IgD-negative memory B cell (primary cell): ENCODE data around the gene PALLD. TPM values are rescaled to one million over a fixed set of nuclear protein-coding genes. Genes with fewer than 3 reads are reported as not detected.
"Not testable (repeated sequence)": the region's sequence is repeated elsewhere in the genome, so short reads cannot be mapped to it uniquely, and the experiment has no call there.

Experiments used
- H3K27ac Mint-ChIP-seq, 3 donors: one replicate each; pipeline ENCODE4 v1.8.0; 2020 to 2022; ENCODE audit warnings: mild to moderate bottlenecking in 3 of 3, mixed read lengths in 3 of 3, moderate library complexity in 1 of 3
- H3K27me3 Mint-ChIP-seq: one replicate; pipeline ENCODE4 v1.8.0; 2021; ENCODE audit warnings: mixed read lengths
- H3K36me3 Mint-ChIP-seq: one replicate; pipeline ENCODE4 v1.8.0; 2020; ENCODE audit warnings: mild to moderate bottlenecking, mixed read lengths
- H3K4me1 Mint-ChIP-seq, 3 donors: one replicate each; pipeline ENCODE4 v1.8.0; 2020 to 2022; ENCODE audit warnings: mixed read lengths in 3 of 3, mild to moderate bottlenecking in 1 of 3
- H3K4me3 Mint-ChIP-seq, 4 donors: one replicate each; pipeline ENCODE4 v1.8.0; 2020 to 2022; ENCODE audit warnings: mild to moderate bottlenecking in 4 of 4, mixed read lengths in 4 of 4, moderate library complexity in 3 of 4
- H3K9me3 Mint-ChIP-seq, 3 donors: one replicate each; pipeline ENCODE4 v1.8.0; 2020 to 2021; ENCODE audit warnings: mixed read lengths in 3 of 3, mild to moderate bottlenecking in 1 of 3
- polyA plus RNA-seq: library from polyadenylated mRNA; unstranded; fragments of 300-500 nt; fragmentation: Illumina TruSeq; gene quantifications from one replicate; pipeline ENCODE4 v1.2.3, GENCODE V29; 2021

PALLD gene
- polyA plus RNA-seq, result 0.31 TPM

DNA sequence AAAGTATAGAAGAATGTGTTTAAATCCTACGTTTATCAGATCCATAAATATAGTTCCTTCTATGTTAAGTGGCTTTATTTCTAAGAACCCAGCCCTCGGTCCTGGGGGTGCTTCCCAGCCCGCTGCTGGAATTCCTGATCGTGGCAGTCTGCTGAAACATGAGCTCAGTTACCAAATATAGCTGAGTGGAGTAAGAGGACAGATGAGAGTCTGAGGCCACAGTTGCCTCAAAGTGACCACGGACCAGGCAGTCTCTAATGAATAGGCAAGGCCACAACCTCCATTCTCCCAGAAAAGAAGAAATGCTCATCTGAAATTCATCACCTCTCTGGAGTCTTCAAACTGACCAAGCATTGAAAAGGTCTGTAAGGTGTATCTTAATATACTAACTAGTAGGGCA, at the start of gene PALLD:
Gene PALLD (plus strand): TSS at position 219 of the 400 bp plus-strand sequence.
- Mint-ChIP-seq H3K27ac (no peak within 1 kb of the TSS), H3K4me3 (no peak within 1 kb of the TSS), H3K36me3 (no peaks in the 10 kb centered on the region), H3K9me3 (no peaks in the 10 kb centered on the region), H3K4me1 (no peaks in the 10 kb centered on the region), H3K27me3 (peaks cover 9% of the 10 kb centered on the region)

DNA sequence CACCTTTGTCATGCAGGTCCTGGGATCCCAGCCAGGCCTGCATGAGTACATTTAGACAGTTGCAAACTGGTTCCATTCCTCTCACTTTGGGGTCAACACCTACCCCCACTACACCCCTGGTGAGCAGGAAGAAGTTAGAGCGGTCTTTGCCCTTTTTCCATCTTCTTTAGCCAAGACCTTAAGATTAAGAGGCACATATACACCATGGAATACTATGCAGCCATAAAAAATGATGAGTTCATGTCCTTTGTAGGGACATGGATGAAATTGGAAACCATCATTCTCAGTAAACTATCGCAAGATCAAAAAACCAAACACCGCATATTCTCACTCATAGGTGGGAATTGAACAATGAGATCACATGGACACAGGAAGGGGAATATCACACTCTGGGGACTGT, 47.8 kb upstream of the PALLD start:
- H3K27ac Mint-ChIP-seq, H3K4me3 Mint-ChIP-seq, H3K27me3 Mint-ChIP-seq, H3K9me3 Mint-ChIP-seq, H3K4me1 Mint-ChIP-seq: not testable (repeated sequence)
- H3K36me3 Mint-ChIP-seq, result peaks cover 13% of the 10 kb centered on the region

GRCh38 chr4:168449719-168450452, 47.0 kb upstream of the PALLD start:
- H3K27me3 Mint-ChIP-seq, result no peaks in the 10 kb centered on the region
- H3K4me1 Mint-ChIP-seq, result peaks cover 0 to 4% (median 3%) of the 10 kb centered on the region in 3 donors
- H3K36me3 Mint-ChIP-seq, result peaks cover 13% of the 10 kb centered on the region
- H3K9me3 Mint-ChIP-seq, result no peaks in the 10 kb centered on the region
- H3K4me3 Mint-ChIP-seq, result no peak overlapping the region
- no peak overlapping the region for H3K27ac Mint-ChIP-seq

DNA sequence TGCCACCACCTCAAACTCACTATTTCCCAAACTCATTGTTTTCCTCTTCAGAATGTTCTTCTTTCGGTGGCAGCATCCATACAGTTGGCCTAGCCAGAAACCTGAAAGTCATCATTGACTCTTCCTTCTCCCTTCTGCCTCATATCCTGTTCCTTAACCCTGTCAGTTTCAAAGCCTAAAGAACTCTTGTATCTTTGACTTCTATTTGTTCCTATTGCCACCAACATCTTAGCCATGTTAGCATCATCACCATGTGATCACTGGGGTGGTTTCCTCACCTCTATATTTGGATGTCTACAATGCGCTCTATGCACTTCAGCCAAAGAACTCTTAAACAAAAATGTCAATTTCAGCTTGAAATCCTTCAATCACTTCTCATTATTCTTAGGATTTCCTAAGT, 45.5 kb upstream of the PALLD start:
- Mint-ChIP-seq H3K4me1 (peaks cover 0 to 4% (median 3%) of the 10 kb centered on the region in 3 donors), H3K9me3 (no peaks in the 10 kb centered on the region), H3K27ac (no peak overlapping the region), H3K36me3 (peaks cover 13% of the 10 kb centered on the region), H3K4me3 (no peak overlapping the region), H3K27me3 (no peaks in the 10 kb centered on the region)

GRCh38 chr4:168451744-168452390, 45.0 kb upstream of the PALLD start:
- no peaks in the 10 kb centered on the region for H3K27me3 Mint-ChIP-seq
- H3K36me3 Mint-ChIP-seq, result peaks cover 14% of the 10 kb centered on the region
- no peak overlapping the region for H3K4me3 Mint-ChIP-seq
- H3K4me1 Mint-ChIP-seq, result peaks cover 0 to 4% (median 3%) of the 10 kb centered on the region in 3 donors
- H3K9me3 Mint-ChIP-seq, result no peaks in the 10 kb centered on the region
- no peak overlapping the region for H3K27ac Mint-ChIP-seq

DNA sequence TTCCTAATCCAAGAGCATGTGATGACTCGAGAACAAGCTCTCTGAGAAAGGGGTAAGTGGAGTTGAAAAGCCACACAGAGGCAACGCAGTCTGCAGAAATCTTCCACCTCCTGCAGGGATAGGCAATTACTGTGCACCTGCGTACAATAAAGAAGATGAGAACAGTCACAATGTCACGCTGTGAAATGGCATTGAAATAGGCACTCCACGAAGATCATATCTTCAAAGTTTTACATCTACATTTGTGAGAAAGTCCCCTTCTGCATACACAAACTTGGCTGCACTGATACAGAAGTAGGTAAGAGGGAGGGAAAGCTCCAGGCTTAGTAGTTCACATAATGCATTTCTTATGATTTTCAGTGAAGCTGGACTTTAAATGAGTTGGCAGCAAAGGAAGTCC, 43.7 kb upstream of the PALLD start:
- H3K27me3 Mint-ChIP-seq, result no peaks in the 10 kb centered on the region
- peaks cover 0 to 4% (median 3%) of the 10 kb centered on the region in 3 donors for H3K4me1 Mint-ChIP-seq
- peaks cover 18% of the 10 kb centered on the region for H3K36me3 Mint-ChIP-seq
- no peak overlapping the region for H3K27ac Mint-ChIP-seq
- H3K9me3 Mint-ChIP-seq, result no peaks in the 10 kb centered on the region
- no peak overlapping the region for H3K4me3 Mint-ChIP-seq

DNA sequence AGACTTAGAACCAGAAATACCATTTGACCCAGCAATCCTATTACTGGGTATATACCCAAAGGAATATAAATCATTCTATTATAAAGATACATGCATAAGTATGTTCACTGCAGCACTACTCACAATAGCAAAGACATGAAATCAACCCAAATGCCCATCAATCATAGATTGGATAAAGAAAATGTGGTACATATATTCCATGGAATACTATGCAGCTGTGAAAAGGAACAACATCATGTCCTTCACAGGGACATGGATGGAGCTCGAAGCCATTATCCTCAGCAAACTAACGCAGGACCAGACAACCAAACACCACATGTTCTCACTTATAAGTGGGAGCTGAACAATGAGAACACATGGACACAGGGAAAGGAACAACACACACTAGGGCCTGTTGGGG, 38.6 kb upstream of the PALLD start:
- H3K4me1 Mint-ChIP-seq, H3K4me3 Mint-ChIP-seq, H3K27me3 Mint-ChIP-seq, H3K9me3 Mint-ChIP-seq, H3K27ac Mint-ChIP-seq: not testable (repeated sequence)
- H3K36me3 Mint-ChIP-seq, result peaks cover 19% of the 10 kb centered on the region

- H3K4me1 Mint-ChIP-seq, result peaks cover 0 to 4% (median 0%) of the 10 kb centered on the region in 3 donors
- H3K27ac Mint-ChIP-seq, result no peak overlapping the region
- no peak overlapping the region for H3K4me3 Mint-ChIP-seq
- peaks cover 19% of the 10 kb centered on the region for H3K36me3 Mint-ChIP-seq
- H3K9me3 Mint-ChIP-seq, result no peaks in the 10 kb centered on the region
- H3K27me3 Mint-ChIP-seq, result no peaks in the 10 kb centered on the region
Measured at GRCh38 chr4:168461821-168462220, 35.0 kb upstream of the PALLD start.

DNA sequence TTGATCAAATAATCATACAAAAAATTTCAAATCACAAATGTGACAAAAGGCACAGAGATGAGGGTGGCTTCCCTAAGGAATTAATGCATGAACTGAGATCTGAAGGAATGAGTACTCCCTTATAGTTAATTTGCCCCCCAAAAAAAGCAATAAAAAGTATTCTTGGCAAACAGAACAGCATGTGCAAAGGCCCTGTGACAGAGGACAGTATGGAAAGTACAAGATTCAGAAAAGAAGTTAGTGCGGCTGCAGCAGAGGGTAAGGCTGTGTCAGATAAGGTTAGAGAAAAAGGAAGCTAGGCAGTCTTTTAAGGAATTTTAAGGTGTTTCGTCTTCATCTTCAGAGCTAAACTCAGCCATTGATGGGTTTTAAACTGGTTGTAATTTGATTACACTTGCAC, 23.9 kb upstream of the PALLD start:
- peaks cover 12 to 23% (median 15%) of the 10 kb centered on the region in 3 donors for H3K4me1 Mint-ChIP-seq
- H3K27ac Mint-ChIP-seq, result peak overlapping the region in 1 of 3 donors; percentile 59
- H3K36me3 Mint-ChIP-seq, result peaks cover 21% of the 10 kb centered on the region
- peaks cover 0 to 4% (median 0%) of the 10 kb centered on the region in 3 donors for H3K9me3 Mint-ChIP-seq
- no peaks in the 10 kb centered on the region for H3K27me3 Mint-ChIP-seq
- H3K4me3 Mint-ChIP-seq, result peak overlapping the region in 1 of 4 donors; percentile 11

GRCh38 chr4:168474660-168475320, 22.1 kb upstream of the PALLD start:
- H3K4me1 Mint-ChIP-seq, result peaks cover 21 to 28% (median 23%) of the 10 kb centered on the region in 3 donors
- peaks cover 0 to 4% (median 0%) of the 10 kb centered on the region in 3 donors for H3K9me3 Mint-ChIP-seq
- H3K27me3 Mint-ChIP-seq, result no peaks in the 10 kb centered on the region
- peaks cover 19% of the 10 kb centered on the region for H3K36me3 Mint-ChIP-seq
- peak overlapping the region in 1 of 3 donors; percentile 67 for H3K27ac Mint-ChIP-seq
- H3K4me3 Mint-ChIP-seq, result peak overlapping the region in 1 of 4 donors; percentile 23

- Mint-ChIP-seq H3K4me3 (no peak overlapping the region), H3K27ac (no peak overlapping the region), H3K36me3 (peaks cover 15% of the 10 kb centered on the region), H3K9me3 (peaks cover 0 to 4% (median 0%) of the 10 kb centered on the region in 3 donors), H3K4me1 (peaks cover 23 to 35% (median 25%) of the 10 kb centered on the region in 3 donors), H3K27me3 (no peaks in the 10 kb centered on the region)
Measured at GRCh38 chr4:168475745-168476144, 21.1 kb upstream of the PALLD start.

GRCh38 chr4:168478868-168479267, 18.0 kb upstream of the PALLD start:
- Mint-ChIP-seq H3K4me1 (peaks cover 28 to 42% (median 37%) of the 10 kb centered on the region in 3 donors), H3K27me3 (no peaks in the 10 kb centered on the region), H3K9me3 (no peaks in the 10 kb centered on the region), H3K4me3 (peak overlapping the region; percentile 42 to 99 (median 80)), H3K36me3 (peaks cover 7% of the 10 kb centered on the region), H3K27ac (peak overlapping the region; percentile 5 to 55 (median 32))

- H3K4me3 Mint-ChIP-seq, result peak overlapping the region; percentile 98 to 100 (median 99)
- H3K27ac Mint-ChIP-seq, result peak overlapping the region; percentile 96 to 99 (median 96)
- peaks cover 23 to 32% (median 32%) of the 10 kb centered on the region in 3 donors for H3K4me1 Mint-ChIP-seq
- no peaks in the 10 kb centered on the region for H3K9me3 Mint-ChIP-seq
- peaks cover 7% of the 10 kb centered on the region for H3K36me3 Mint-ChIP-seq
- no peaks in the 10 kb centered on the region for H3K27me3 Mint-ChIP-seq
Measured at GRCh38 chr4:168480931-168481611, 15.8 kb upstream of the PALLD start.

DNA sequence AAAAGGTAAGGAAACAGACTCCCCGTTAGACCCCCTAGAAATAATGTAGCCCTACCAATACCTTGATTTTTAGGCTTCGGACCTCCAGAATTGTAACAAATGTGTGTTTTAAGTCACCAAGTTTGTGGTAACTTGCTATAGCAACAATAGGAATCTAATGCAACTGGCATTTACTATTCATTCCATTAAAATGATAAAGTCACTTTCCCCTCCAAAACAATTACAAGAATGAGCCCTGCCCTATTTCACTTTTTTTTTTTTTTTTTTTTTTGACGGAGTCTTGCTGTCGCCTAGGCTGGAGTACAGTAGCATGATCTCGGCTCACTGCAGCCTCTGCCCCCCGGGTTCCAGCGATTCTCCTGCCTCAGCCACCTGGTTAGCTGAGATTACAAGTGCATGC, 13.0 kb upstream of the PALLD start:
- Mint-ChIP-seq H3K9me3 (no peaks in the 10 kb centered on the region), H3K27me3 (no peaks in the 10 kb centered on the region), H3K36me3 (peaks cover 7% of the 10 kb centered on the region), H3K4me1 (peaks cover 9 to 19% (median 18%) of the 10 kb centered on the region in 3 donors), H3K4me3 (peak overlapping the region in 2 of 4 donors; percentile 4 to 55), H3K27ac (peak overlapping the region in 1 of 3 donors; percentile 59)

DNA sequence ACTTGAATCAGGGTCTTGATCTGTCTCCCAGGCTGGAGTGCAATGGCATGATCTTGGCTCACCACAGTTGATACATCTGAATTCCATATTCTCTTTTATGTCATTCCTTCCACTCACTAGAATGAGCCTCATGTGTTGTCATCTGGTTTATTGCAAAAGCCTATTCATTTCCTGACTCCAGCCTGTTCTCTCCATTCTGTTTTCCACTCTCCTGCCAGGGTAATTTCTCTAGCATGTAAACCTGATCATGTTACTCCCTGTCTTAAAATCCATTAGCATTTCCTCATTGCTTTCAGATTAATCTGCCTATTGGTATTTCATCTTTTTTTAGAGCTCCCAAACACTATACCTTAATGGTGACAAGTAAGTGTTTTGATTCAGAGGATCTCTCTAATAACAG, 12.2 kb upstream of the PALLD start:
- peaks cover 7% of the 10 kb centered on the region for H3K36me3 Mint-ChIP-seq
- peaks cover 7 to 19% (median 14%) of the 10 kb centered on the region in 3 donors for H3K4me1 Mint-ChIP-seq
- H3K27me3 Mint-ChIP-seq, result peaks cover 4% of the 10 kb centered on the region
- peak overlapping the region in 1 of 4 donors; percentile 8 for H3K4me3 Mint-ChIP-seq
- H3K9me3 Mint-ChIP-seq, result no peaks in the 10 kb centered on the region
- peak overlapping the region in 1 of 3 donors; percentile 40 for H3K27ac Mint-ChIP-seq
